Small intestine (tissue), 7 donors: ENCODE results near the gene PHF21A. TPM values are rescaled to one million over a fixed set of nuclear protein-coding genes. Genes with fewer than 3 reads are reported as not detected.

Experiments used
- DNase-seq, 2 donors: peaks; one replicate each; pipeline versions ENCODE4 v3.0.0 to v3.0.0-alpha.2; 2013
- FAIRE-seq: peaks from 2 replicates; lab custom pipeline; 2012; peaks lifted over from hg19 to GRCh38; lab: Jason Lieb, UNC
- H3K27ac ChIP-seq, 3 donors: one replicate each; pipeline ENCODE4 v1.5.1; 2013; ENCODE audit warnings: low read length in 2 of 3, mild to moderate bottlenecking in 2 of 3, control low read depth in 1 of 3, inconsistent platforms in 1 of 3, low read depth in 1 of 3, moderate library complexity in 1 of 3
- H3K27me3 ChIP-seq, 3 donors: one replicate each; pipeline ENCODE4 v1.6.1; 2013; ENCODE audit warnings: low read length in 3 of 3, inconsistent platforms in 1 of 3; ENCODE audit not compliant: control insufficient read depth in 3 of 3, insufficient read depth in 3 of 3
- H3K36me3 ChIP-seq, 3 donors: one replicate each; pipeline ENCODE4 v1.6.1; 2013; ENCODE audit warnings: low read length in 3 of 3, inconsistent platforms in 1 of 3, low read depth in 1 of 3, mild to moderate bottlenecking in 1 of 3, moderate library complexity in 1 of 3; ENCODE audit not compliant: control insufficient read depth in 3 of 3, insufficient read depth in 2 of 3
- H3K4me1 ChIP-seq, 3 donors: one replicate each; pipeline ENCODE4 v1.6.1; 2013; ENCODE audit warnings: low read length in 2 of 3, inconsistent platforms in 1 of 3, low read depth in 1 of 3, mild to moderate bottlenecking in 1 of 3, moderate library complexity in 1 of 3; ENCODE audit not compliant: control insufficient read depth in 3 of 3, insufficient read depth in 2 of 3
- H3K4me3 ChIP-seq, 3 donors: one replicate each; pipeline ENCODE4 v1.5.1; 2013; ENCODE audit warnings: low read length in 3 of 3, control low read depth in 1 of 3, inconsistent platforms in 1 of 3, low read depth in 1 of 3, mild to moderate bottlenecking in 1 of 3, moderate library complexity in 1 of 3
- H3K9me3 ChIP-seq, 2 donors: one replicate each; pipeline ENCODE4 v1.6.1; 2013; ENCODE audit warnings: low read depth in 1 of 2, low read length in 1 of 2; ENCODE audit not compliant: control insufficient read depth in 2 of 2, insufficient read depth in 1 of 2
- WGBS, 3 donors: extraction: QIAGEN DNeasy Blood & Tissue Kit; methylation state at CpG; one replicate each; pipeline ENCODE4 v1.1.7; 2013; 5-methylcytosine and 5-hydroxymethylcytosine counted together
- polyA plus RNA-seq, 4 donors: library from polyadenylated mRNA; stranded (reverse) in 3 of 4; unstranded in 1 of 4; fragments of 200-250 nt in 3 of 4; fragments of 120-200 nt in 1 of 4; gene quantifications; one replicate each; pipeline versions ENCODE4 v1.2.1 to v1.2.3, GENCODE V29; 2013
- donor health status: healthy with polysubstance abuse.
- donor health status: control.
- donor health status: control.
- donor health status: Bipolar disorder and iron deficiency.
- donor health status: healthy.

PHF21A gene
- polyA plus RNA-seq, 4 donors, result 4.9 to 22.6 (median 7.7) TPM

DNA sequence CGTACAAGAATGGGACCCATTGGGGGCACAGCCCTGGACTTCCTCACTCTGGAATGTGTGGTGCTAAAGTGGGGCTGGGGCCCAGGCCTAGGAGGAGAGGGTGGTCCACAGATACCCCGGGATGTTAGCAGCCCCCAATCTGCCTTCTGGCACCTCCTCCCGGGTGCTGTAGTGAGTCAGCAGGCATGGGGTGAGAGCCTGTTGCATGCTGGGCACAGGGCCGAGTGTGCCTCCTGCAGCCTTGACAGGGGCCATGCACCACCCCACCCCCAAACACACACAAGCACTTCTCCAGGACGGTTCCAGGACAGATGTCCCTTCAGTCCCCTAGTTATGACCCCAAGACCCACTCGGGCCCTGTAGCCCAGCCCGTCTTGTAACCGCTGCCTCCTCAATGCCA lies 23.5 kb upstream of the PHF21A start:
- Histone ChIP-seq H3K36me3 (no peaks in the 10 kb centered on the region), H3K27me3 (peaks cover 0 to 12% (median 2%) of the 10 kb centered on the region in 3 donors), H3K9me3 (no peaks in the 10 kb centered on the region), H3K4me3 (no peak overlapping the region), H3K27ac (no peak overlapping the region), H3K4me1 (no peaks in the 10 kb centered on the region)
- no peak for DNase-seq
- no peak for FAIRE-seq
- 74 to 79% (median 77%) methylated on average over 8 of the region's 8 CpGs for WGBS, 3 donors

GRCh38 chr11:46143049-46143806 lies 22.0 kb upstream of the PHF21A start:
- 87% methylated on average over 30 to 31 of the region's 31 CpGs for WGBS, 3 donors
- no peak for FAIRE-seq

DNA sequence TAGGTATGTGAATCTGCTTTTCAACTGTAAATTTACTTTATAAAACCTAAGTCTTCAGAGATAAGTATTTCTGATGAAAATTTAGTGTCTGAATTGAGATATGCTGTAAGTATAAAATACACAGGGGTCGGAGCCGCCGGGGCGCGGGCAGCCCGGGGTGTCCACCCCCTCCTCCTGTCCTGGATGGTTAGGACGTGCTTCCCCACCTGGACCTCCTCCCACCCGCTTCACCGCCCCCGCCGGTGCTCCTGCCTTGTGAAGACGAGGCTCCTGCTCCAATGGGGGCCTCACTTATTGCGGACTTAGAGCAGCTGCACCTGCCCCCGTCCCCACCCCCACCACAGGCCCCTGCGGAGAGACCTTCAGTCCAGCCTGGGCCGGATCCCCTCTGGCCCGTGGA lies 21.3 kb upstream of the PHF21A start:
- no peaks in the 10 kb centered on the region for H3K9me3 ChIP-seq
- H3K4me1 ChIP-seq, result no peaks in the 10 kb centered on the region
- 80 to 86% (median 82%) methylated on average over 16 to 17 of the region's 17 CpGs for WGBS, 3 donors
- peaks cover 0 to 5% (median 2%) of the 10 kb centered on the region in 3 donors for H3K27me3 ChIP-seq
- FAIRE-seq (no peak), DNase-seq (no peak)
- no peaks in the 10 kb centered on the region for H3K36me3 ChIP-seq
- no peak overlapping the region for H3K27ac ChIP-seq
- H3K4me3 ChIP-seq, result no peak overlapping the region

More at GRCh38 chr11:46143049-46143806, 22.0 kb upstream of the PHF21A start:
- Histone ChIP-seq H3K27ac (no peak overlapping the region), H3K27me3 (peaks cover 0 to 5% (median 2%) of the 10 kb centered on the region in 3 donors), H3K4me3 (no peak overlapping the region), H3K4me1 (no peaks in the 10 kb centered on the region), H3K9me3 (no peaks in the 10 kb centered on the region), H3K36me3 (no peaks in the 10 kb centered on the region)
- DNase-seq, result no peak

DNA sequence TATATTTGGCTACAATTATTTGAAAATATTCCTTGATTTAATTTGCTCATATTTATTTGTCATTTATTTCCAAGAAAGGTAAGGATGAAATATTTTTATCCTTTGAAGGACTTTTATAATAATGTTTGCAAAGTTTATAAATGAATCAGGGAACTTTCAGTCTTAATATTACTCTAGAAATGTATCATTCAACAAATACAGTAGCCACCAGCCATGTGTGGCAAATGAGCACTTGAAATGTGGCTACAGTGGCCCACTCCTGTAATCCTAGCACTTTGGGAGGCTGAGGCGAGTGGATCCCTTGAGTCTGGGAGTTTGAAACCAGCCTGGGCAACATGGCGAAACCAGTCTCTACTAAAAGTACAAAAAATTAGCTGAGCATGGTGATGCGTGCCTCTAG lies 20.3 kb upstream of the PHF21A start:
- H3K27ac ChIP-seq, result no peak overlapping the region
- no peaks in the 10 kb centered on the region for H3K36me3 ChIP-seq
- H3K9me3 ChIP-seq, result no peaks in the 10 kb centered on the region
- no peaks in the 10 kb centered on the region for H3K4me1 ChIP-seq
- no peak overlapping the region for H3K4me3 ChIP-seq
- WGBS, 3 donors, result 85 to 97% (median 88%) methylated on average over 3 of the region's 3 CpGs
- no peak for FAIRE-seq
- H3K27me3 ChIP-seq, result peaks cover 0 to 7% (median 0%) of the 10 kb centered on the region in 3 donors
- DNase-seq, result no peak

DNA sequence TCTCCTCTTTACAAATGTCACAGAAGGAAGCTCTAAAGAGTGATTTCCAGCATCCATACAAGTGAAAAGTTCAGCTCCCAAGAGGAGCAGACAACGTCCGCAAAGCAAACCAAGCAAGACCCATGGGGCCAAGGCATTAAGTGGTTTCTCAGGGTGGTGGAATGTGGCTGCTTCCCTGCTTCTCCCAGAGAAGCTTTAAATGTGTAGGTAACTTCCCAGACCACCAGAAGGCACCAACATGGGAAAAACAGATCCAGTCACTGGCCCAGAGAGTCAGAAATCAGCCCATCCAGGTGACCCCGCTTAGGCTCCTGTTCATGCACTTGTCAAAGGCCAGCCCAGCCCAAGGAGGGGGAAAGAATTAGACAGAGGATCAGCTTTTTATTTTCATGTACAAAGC lies 13.3 kb upstream of the PHF21A start:
- no peak overlapping the region for H3K4me3 ChIP-seq
- H3K9me3 ChIP-seq, result no peaks in the 10 kb centered on the region
- peaks cover 0 to 3% (median 0%) of the 10 kb centered on the region in 3 donors for H3K27me3 ChIP-seq
- FAIRE-seq (no peak), DNase-seq (no peak)
- no peaks in the 10 kb centered on the region for H3K4me1 ChIP-seq
- H3K27ac ChIP-seq, result no peak overlapping the region
- no peaks in the 10 kb centered on the region for H3K36me3 ChIP-seq
- WGBS, 3 donors, result 83 to 89% (median 89%) methylated on average over 3 of the region's 3 CpGs

GRCh38 chr11:46134061-46134460 lies 12.8 kb upstream of the PHF21A start:
- 67 to 84% (median 78%) methylated on average over 4 of the region's 4 CpGs for WGBS, 3 donors
- H3K27me3 ChIP-seq, result peaks cover 0 to 3% (median 0%) of the 10 kb centered on the region in 3 donors
- H3K9me3 ChIP-seq, result no peaks in the 10 kb centered on the region
- FAIRE-seq (no peak), DNase-seq (no peak)
- no peak overlapping the region for H3K4me3 ChIP-seq
- no peaks in the 10 kb centered on the region for H3K36me3 ChIP-seq
- H3K27ac ChIP-seq, result no peak overlapping the region
- no peaks in the 10 kb centered on the region for H3K4me1 ChIP-seq

DNA sequence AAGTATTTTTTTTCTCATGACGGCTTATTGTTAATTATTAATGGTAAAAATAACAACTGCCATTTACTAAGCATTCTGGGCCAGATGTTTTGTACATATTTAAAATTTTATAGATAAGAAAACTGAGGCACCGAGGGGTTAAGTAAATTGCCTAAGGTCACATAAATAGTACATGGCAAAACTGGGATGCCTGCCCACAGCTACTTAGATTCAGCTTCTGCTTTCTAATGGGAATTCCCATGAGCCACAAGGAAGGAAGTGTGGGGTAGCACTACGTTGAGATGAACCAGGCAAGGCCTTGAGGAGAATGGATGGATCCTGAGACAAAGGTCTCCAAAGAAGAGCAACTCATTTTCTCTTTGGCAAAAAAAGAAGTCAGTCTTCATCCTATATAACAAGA lies 11.9 kb upstream of the PHF21A start:
- 27 to 40% (median 36%) methylated on average over 3 of the region's 3 CpGs for WGBS, 3 donors
- no peaks in the 10 kb centered on the region for H3K9me3 ChIP-seq
- no peaks in the 10 kb centered on the region for H3K36me3 ChIP-seq
- H3K27ac ChIP-seq, result no peak overlapping the region
- DNase-seq (no peak), FAIRE-seq (no peak)
- H3K4me1 ChIP-seq, result no peaks in the 10 kb centered on the region
- peaks cover 0 to 3% (median 0%) of the 10 kb centered on the region in 3 donors for H3K27me3 ChIP-seq
- no peak overlapping the region for H3K4me3 ChIP-seq

DNA sequence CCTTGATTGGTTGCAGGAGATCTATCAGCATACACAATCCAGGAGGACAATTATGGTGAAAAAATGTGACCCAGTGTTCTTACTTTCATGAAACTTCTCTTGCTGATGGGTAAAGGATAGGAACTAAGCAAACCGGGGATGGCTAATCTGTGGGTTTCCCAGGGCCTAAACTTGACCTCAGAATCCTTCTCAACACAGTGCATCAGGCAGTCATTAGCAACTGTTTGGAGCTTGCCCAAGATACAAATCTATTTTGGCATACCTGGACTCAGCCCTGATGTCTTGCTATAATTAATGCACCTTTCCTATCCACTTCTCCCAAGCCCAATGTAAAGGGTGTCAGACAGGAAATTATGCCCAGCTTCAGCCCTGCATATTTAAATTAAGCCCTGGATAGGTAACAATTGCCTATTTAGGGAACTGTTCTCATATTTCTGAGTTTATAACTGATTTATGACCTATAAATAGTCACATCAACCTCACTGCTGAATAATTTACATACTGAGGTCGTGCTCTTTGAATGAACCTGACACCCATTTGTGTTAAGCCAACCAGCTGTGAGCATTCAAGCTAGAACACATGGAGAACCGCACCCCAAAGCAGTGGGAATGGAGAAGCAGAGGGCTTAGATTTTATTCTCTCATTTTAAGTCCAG lies 9.2 kb upstream of the PHF21A start:
- Histone ChIP-seq H3K4me1 (no peaks in the 10 kb centered on the region), H3K9me3 (no peaks in the 10 kb centered on the region), H3K27ac (no peak overlapping the region), H3K4me3 (no peak overlapping the region), H3K27me3 (no peaks in the 10 kb centered on the region), H3K36me3 (no peaks in the 10 kb centered on the region)
- DNase-seq (no peak), FAIRE-seq (no peak)
- 74 to 76% (median 76%) methylated on average over 3 of the region's 3 CpGs for WGBS, 3 donors
